ENCODE data around the gene TWF2. TPM values are rescaled to one million over a fixed set of nuclear protein-coding genes. Genes with fewer than 3 reads are reported as not detected.
"Not testable (repeated sequence)": the region's sequence is repeated elsewhere in the genome, so short reads cannot be mapped to it uniquely, and the experiment has no call there.

Gene TWF2
- total RNA-seq, 1 experiment from 2014 or later = 44.8 TPM

GRCh38 chr3:52272831-52273230 lies 33.9 kb upstream of the TWF2 start:
- H3K18ac ChIP-seq (ENCODE audit: insufficient read length, low read depth, low read length) = no peak overlapping the region
- H3K27ac ChIP-seq (ENCODE audit: insufficient read length, low read depth, low read length) = no peak overlapping the region
- H3K23me2 ChIP-seq (ENCODE audit: insufficient read length, low read depth, low read length, poor library complexity, severe bottlenecking) = peaks cover 10% of the 10 kb centered on the region
- H3K23ac ChIP-seq (ENCODE audit: insufficient read length, low read depth, low read length) = no peak overlapping the region
- H3K79me1 ChIP-seq (ENCODE audit: insufficient read depth, low read depth, low read length, poor library complexity, severe bottlenecking) = peaks cover 4% of the 10 kb centered on the region
- H3T11ph ChIP-seq (ENCODE audit: low read length) = no peak overlapping the region
- H3K4me2 ChIP-seq (ENCODE audit: insufficient read depth, insufficient read length, low read length) = no peak overlapping the region
- 0 out of 5 replicates have a peak, but pooled peaks cover 0 to 3% of the 10 kb centered on the region in 2 experiments for H3K9me3 Mint-ChIP-seq
- H2BK20ac ChIP-seq (ENCODE audit: low read depth, low read length, poor library complexity, severe bottlenecking) = no peak overlapping the region
- no peak overlapping the region for H2BK15ac ChIP-seq (ENCODE audit: low read depth, low read length)
- H4K8ac ChIP-seq (replicated peaks; ENCODE audit: insufficient read length, low read depth, low read length) = no peak overlapping the region
- no peak overlapping the region for H2BK5ac ChIP-seq (ENCODE audit: insufficient read length, low read length)
- H3K27me3 Mint-ChIP-seq (ENCODE audit: low read depth) = no peaks in the 10 kb centered on the region
- H3K4me1 Mint-ChIP-seq = peaks cover 18 to 24% of the 10 kb centered on the region in 2 experiments
- no peak overlapping the region for H3K4ac ChIP-seq (ENCODE audit: low read depth, low read length)
- no peak overlapping the region for H3K4me3 Mint-ChIP-seq
- peaks cover 62% of the 10 kb centered on the region for H3K79me2 ChIP-seq (ENCODE audit: insufficient read depth, low read length)
- no peak overlapping the region for H4K91ac ChIP-seq (ENCODE audit: insufficient read length, low read depth, low read length)
- no peak overlapping the region for H3K9ac ChIP-seq (ENCODE audit: extremely low read depth, insufficient read length, low read length)
- H3K36me3 Mint-ChIP-seq (ENCODE audit: insufficient read depth in 1 of 3, low read depth in 3 of 3) = peaks cover 30 to 73% (median 67%) of the 10 kb centered on the region in 3 experiments
- H3K27ac Mint-ChIP-seq = no peak overlapping the region
- H3K56ac ChIP-seq (ENCODE audit: insufficient read length, low read depth, low read length) = no peak overlapping the region
- H4K20me1 ChIP-seq (ENCODE audit: control insufficient read depth, insufficient read depth, insufficient read length) = no peaks in the 10 kb centered on the region
- no peak overlapping the region for H2BK120ac ChIP-seq (ENCODE audit: low read depth, low read length, poor library complexity, severe bottlenecking)
- H3K4me1 ChIP-seq (ENCODE audit: insufficient read depth, low read length) = 0 out of 2 replicates have a peak, but pooled peaks cover 3% of the 10 kb centered on the region
- no peak overlapping the region for H2BK12ac ChIP-seq (ENCODE audit: insufficient read length, low read depth, low read length)
- no peaks in the 10 kb centered on the region for H3K27me3 ChIP-seq (ENCODE audit: insufficient read depth, low read length)
- H4K5ac ChIP-seq (ENCODE audit: insufficient read length, low read depth, low read length) = no peak overlapping the region
- TF ChIP-seq, protein P1, sequence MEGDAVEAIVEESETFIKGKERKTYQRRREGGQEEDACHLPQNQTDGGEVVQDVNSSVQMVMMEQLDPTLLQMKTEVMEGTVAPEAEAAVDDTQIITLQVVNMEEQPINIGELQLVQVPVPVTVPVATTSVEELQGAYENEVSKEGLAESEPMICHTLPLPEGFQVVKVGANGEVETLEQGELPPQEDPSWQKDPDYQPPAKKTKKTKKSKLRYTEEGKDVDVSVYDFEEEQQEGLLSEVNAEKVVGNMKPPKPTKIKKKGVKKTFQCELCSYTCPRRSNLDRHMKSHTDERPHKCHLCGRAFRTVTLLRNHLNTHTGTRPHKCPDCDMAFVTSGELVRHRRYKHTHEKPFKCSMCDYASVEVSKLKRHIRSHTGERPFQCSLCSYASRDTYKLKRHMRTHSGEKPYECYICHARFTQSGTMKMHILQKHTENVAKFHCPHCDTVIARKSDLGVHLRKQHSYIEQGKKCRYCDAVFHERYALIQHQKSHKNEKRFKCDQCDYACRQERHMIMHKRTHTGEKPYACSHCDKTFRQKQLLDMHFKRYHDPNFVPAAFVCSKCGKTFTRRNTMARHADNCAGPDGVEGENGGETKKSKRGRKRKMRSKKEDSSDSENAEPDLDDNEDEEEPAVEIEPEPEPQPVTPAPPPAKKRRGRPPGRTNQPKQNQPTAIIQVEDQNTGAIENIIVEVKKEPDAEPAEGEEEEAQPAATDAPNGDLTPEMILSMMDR (conservative IDR thresholded peaks at IDR 0.05) = no peak
- no peak for DNase-seq
- no peak overlapping the region for H3K14ac ChIP-seq (ENCODE audit: insufficient read depth, low read length)
- no CpG with 5 or more reads among the region's 3 CpGs for WGBS (ENCODE audit: extremely low coverage, insufficient read length, low lambda C conversion rate)
- no peak overlapping the region for H2AK5ac ChIP-seq (ENCODE audit: insufficient read length, low read length)
- H2AFZ ChIP-seq (ENCODE audit: low read length) = no peak overlapping the region
- H3K9me3 ChIP-seq (ENCODE audit: control insufficient read depth, low read depth, low read length) = no peaks in the 10 kb centered on the region

GRCh38 chr3:52272172-52272571 lies 33.2 kb upstream of the TWF2 start:
- not testable (repeated sequence) for H4K20me1 ChIP-seq (ENCODE audit: control insufficient read depth, insufficient read depth, insufficient read length)

More at GRCh38 chr3:52272172-52272571, 33.2 kb upstream of the TWF2 start:
- not testable (repeated sequence) for H3K9me3 Mint-ChIP-seq; H2AFZ ChIP-seq (ENCODE audit: low read length); H3K14ac ChIP-seq (ENCODE audit: insufficient read depth, low read length); H3K27me3 Mint-ChIP-seq (ENCODE audit: low read depth); H3K18ac ChIP-seq (ENCODE audit: insufficient read length, low read depth, low read length); H4K5ac ChIP-seq (ENCODE audit: insufficient read length, low read depth, low read length); H3K4me1 ChIP-seq (ENCODE audit: insufficient read depth, low read length); H2BK120ac ChIP-seq (ENCODE audit: low read depth, low read length, poor library complexity, severe bottlenecking); H2BK5ac ChIP-seq (ENCODE audit: insufficient read length, low read length); H2BK20ac ChIP-seq (ENCODE audit: low read depth, low read length, poor library complexity, severe bottlenecking); H3K56ac ChIP-seq (ENCODE audit: insufficient read length, low read depth, low read length); H3K23ac ChIP-seq (ENCODE audit: insufficient read length, low read depth, low read length); H3K27ac ChIP-seq (ENCODE audit: insufficient read length, low read depth, low read length); H3K27me3 ChIP-seq (ENCODE audit: insufficient read depth, low read length); H2BK15ac ChIP-seq (ENCODE audit: low read depth, low read length); H3K4ac ChIP-seq (ENCODE audit: low read depth, low read length); H3K9me3 ChIP-seq (ENCODE audit: control insufficient read depth, low read depth, low read length); H3K79me1 ChIP-seq (ENCODE audit: insufficient read depth, low read depth, low read length, poor library complexity, severe bottlenecking); H2BK12ac ChIP-seq (ENCODE audit: insufficient read length, low read depth, low read length); H3K23me2 ChIP-seq (ENCODE audit: insufficient read length, low read depth, low read length, poor library complexity, severe bottlenecking); H2AK5ac ChIP-seq (ENCODE audit: insufficient read length, low read length); H3K9ac ChIP-seq (ENCODE audit: extremely low read depth, insufficient read length, low read length); H3K4me2 ChIP-seq (ENCODE audit: insufficient read depth, insufficient read length, low read length); H3T11ph ChIP-seq (ENCODE audit: low read length); H3K4me3 Mint-ChIP-seq; H4K8ac ChIP-seq (replicated peaks; ENCODE audit: insufficient read length, low read depth, low read length); DNase-seq; H4K91ac ChIP-seq (ENCODE audit: insufficient read length, low read depth, low read length)
- no CpG with 5 or more reads among the region's 9 CpGs for WGBS (ENCODE audit: extremely low coverage, insufficient read length, low lambda C conversion rate)
- Mint-ChIP-seq H3K27ac (peak overlapping the region in 1 of 3 experiments; percentile 55; a peak in 2 of 7 replicates), H3K36me3 (ENCODE audit: insufficient read depth in 1 of 3, low read depth in 3 of 3) (peaks cover 31 to 74% (median 67%) of the 10 kb centered on the region in 3 experiments; a peak in 6 of 7 replicates), H3K4me1 (peaks cover 18 to 22% of the 10 kb centered on the region in 2 experiments)
- peaks cover 56% of the 10 kb centered on the region for H3K79me2 ChIP-seq (ENCODE audit: insufficient read depth, low read length)
